HG02981 (cell line): ENCODE data around the gene SPX.

ENCODE experiments used
- ATAC-seq: cut with Tn5 transposase; IDR thresholded peaks from one replicate; pipeline ENCODE4 v1.9.1; 2021; ENCODE audit warnings: mild to moderate bottlenecking, moderate library complexity; ENCODE audit not compliant: unreplicated experiment

Gene SPX

DNA sequence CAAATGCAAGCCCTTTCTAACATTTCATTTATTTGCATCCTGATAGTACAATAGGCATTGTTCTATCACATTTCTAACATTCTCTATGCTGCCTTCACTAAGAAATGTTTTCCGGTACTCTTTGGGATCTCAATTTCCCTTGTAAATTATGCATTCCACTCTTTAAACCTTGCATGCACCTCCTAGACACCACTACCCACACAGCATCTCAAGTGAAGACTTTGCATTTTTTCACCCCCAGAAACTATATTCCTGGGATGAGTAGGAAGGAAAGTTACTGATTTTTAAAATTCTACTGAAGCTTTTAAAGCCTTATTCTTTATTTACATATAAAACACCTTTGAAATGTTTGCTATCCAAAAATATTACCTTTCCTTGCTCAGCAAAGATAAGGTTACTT, 51.4 kb downstream of the SPX start:
- ATAC-seq, result no peak

DNA sequence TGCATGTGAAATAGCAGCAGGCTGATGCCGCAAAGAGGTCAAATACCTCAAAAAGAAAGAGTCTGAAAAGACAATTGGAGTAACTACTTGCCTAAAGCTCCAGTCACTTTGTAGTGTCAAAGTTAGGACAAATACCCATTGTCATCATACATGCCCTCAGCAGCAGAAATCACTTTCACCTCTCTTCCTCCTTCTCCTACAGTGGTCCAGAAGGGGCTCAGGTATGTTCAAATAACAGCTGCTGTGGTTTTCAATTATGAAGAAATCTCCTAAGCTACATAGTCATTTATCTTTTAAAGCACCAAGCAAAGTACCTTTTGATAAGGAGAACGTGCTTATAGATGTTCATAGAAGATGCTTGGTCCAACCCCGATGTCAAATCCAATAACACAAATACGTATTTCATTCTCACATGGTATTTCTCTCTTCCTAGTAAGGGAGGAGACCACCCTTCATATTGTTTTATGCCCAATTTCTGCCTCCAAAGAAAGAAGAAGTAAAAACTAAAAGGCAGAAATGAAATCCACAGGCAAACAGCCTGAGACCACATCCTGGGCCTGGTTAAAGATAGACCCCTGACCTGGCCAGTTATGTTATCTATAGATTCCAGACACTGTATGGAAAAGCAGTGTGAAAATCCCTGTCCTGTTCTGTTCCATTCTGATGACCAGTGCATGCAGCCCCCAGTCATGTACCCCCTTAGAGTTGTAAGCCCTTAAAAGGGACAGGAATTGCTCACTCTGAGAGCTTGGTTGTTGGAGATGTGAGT, 54.8 kb downstream of the SPX start:
- no peak for ATAC-seq
